COLO668 (cell line): ENCODE measurements around the gene MED15.
A peak's percentile ranks its signal among the peaks of the same experiment; 100 is the strongest.
"Not testable (repeated sequence)": the region's sequence is repeated elsewhere in the genome, so short reads cannot be mapped to it uniquely, and the experiment has no call there.

Experiments used
- DNase-seq: peaks from one replicate; lab custom pipeline; 2025; ENCODE audit not compliant: unreplicated experiment; lab: John Stamatoyannopoulos, UW

The MED15 gene

GRCh38 chr22:20483771-20484170 lies 23.6 kb upstream of the MED15 start:
- DNase-seq, result no peak

- DNase-seq, result no peak
Observed at GRCh38 chr22:20484948-20485683, 22.3 kb upstream of the MED15 start.

GRCh38 chr22:20486229-20486628 lies 21.2 kb upstream of the MED15 start:
- no peak for DNase-seq

GRCh38 chr22:20487715-20488114 lies 19.7 kb upstream of the MED15 start:
- no peak for DNase-seq

GRCh38 chr22:20488946-20489345 lies 18.5 kb upstream of the MED15 start:
- no peak for DNase-seq

GRCh38 chr22:20490183-20490940 lies 17.0 kb upstream of the MED15 start:
- no peak for DNase-seq

- no peak for DNase-seq
Observed at GRCh38 chr22:20490941-20491307, 16.5 kb upstream of the MED15 start.

GRCh38 chr22:20491346-20491745 lies 16.1 kb upstream of the MED15 start:
- DNase-seq, result no peak

- DNase-seq, result peak; percentile 84
Observed at GRCh38 chr22:20494978-20495860, 12.2 kb upstream of the MED15 start, which contains the start of gene KLHL22. Gene KLHL22 (minus strand): TSS chr22:20495795. CDS start chr22:20489211, 6,584 bp downstream.

GRCh38 chr22:20495861-20496681 lies 11.3 kb upstream of the MED15 start:
- peak; percentile 96 for DNase-seq

- DNase-seq, result no peak
Observed at GRCh38 chr22:20497426-20497825, 10.0 kb upstream of the MED15 start.

- DNase-seq, result no peak
Observed at GRCh38 chr22:20498913-20499312, 8.5 kb upstream of the MED15 start.

GRCh38 chr22:20499769-20500168 lies 7.6 kb upstream of the MED15 start:
- DNase-seq, result no peak

- no peak for DNase-seq
Observed at GRCh38 chr22:20503816-20504215, 3.6 kb upstream of the MED15 start.

GRCh38 chr22:20504293-20504922 lies 3.0 kb upstream of the MED15 start:
- DNase-seq, result not testable (repeated sequence)

GRCh38 chr22:20506543-20507252 lies 712 bp upstream of the MED15 start:
- DNase-seq, result no peak

GRCh38 chr22:20508067-20508755 lies 801 bp downstream of the MED15 start:
- not testable (repeated sequence) for DNase-seq

GRCh38 chr22:20508815-20509271 lies 1.4 kb downstream of the MED15 start:
- no peak for DNase-seq
